HepG2 (cell line): ENCODE data around the gene ETV6.

Source experiments
- ASH2L ChIP-seq: fragments of 300-600, 200-600 bp; sonication (generic); IDR thresholded peaks from 2 replicates; pipeline ENCODE4 v1.7.0; 2017; ENCODE audit warnings: low read depth, mild to moderate bottlenecking, moderate library complexity, mixed read lengths, low read length; ENCODE audit not compliant: insufficient read length
- CEBPB ChIP-seq: IDR thresholded peaks from 2 replicates; pipeline ENCODE4 v1.6.1; 2011; ENCODE audit warnings: low read depth, low read length, improper control_type of control experiment, borderline replicate concordance
- CTCF ChIP-seq: sonication (generic); formaldehyde crosslinking; IDR thresholded peaks from 2 replicates; pipeline ENCODE4 v1.5.0; 2020; ENCODE audit warnings: mild to moderate bottlenecking, missing genetic modification reagents, moderate library complexity
- HOXA7 ChIP-seq: sonication (generic); formaldehyde crosslinking; IDR thresholded peaks from 2 replicates; pipeline ENCODE4 v1.8.1; 2022; ENCODE audit warnings: mild to moderate bottlenecking, missing genetic modification reagents, moderate library complexity
- JUND ChIP-seq: sonication (generic); formaldehyde crosslinking; IDR thresholded peaks from 2 replicates; pipeline ENCODE4 v1.8.0; 2022; ENCODE audit warnings: mild to moderate bottlenecking, missing genetic modification reagents
- MEIS2 ChIP-seq: sonication (generic); formaldehyde crosslinking; IDR thresholded peaks from 2 replicates; pipeline ENCODE4 v1.9.0; 2021; ENCODE audit warnings: mild to moderate bottlenecking, missing genetic modification reagents
- PLRG1 ChIP-seq: fragments of 450-650 bp; conservative IDR thresholded peaks from 2 replicates; pipeline ENCODE4 v1.6.1; 2016
- RFX5 ChIP-seq: IDR thresholded peaks from 2 replicates; pipeline ENCODE4 v1.6.1; 2011; ENCODE audit warnings: low read depth, low read length, improper control_type of control experiment
- ZEB1 ChIP-seq: IDR thresholded peaks from 2 replicates; pipeline ENCODE4 v1.6.1; 2012; ENCODE audit warnings: mild to moderate bottlenecking, low read depth, inconsistent platforms; ENCODE audit not compliant: insufficient replicate concordance
- ZNF253 ChIP-seq: sonication (generic); formaldehyde crosslinking; IDR thresholded peaks from 2 replicates; pipeline ENCODE4 v1.8.0; 2022; ENCODE audit warnings: mild to moderate bottlenecking, missing genetic modification reagents, borderline replicate concordance
- ZNF431 ChIP-seq: sonication (generic); formaldehyde crosslinking; IDR thresholded peaks from 2 replicates; pipeline ENCODE4 v1.9.0; 2022; ENCODE audit warnings: missing genetic modification reagents, low read depth, mild to moderate bottlenecking, borderline replicate concordance
- ZNF567 ChIP-seq: sonication (generic); formaldehyde crosslinking; IDR thresholded peaks from 2 replicates; pipeline ENCODE4 v1.8.1; 2023; ENCODE audit warnings: mild to moderate bottlenecking, missing genetic modification reagents, borderline replicate concordance
- ZNF816 ChIP-seq: sonication (generic); formaldehyde crosslinking; IDR thresholded peaks from 2 replicates; pipeline ENCODE4 v1.8.0; 2022; ENCODE audit warnings: missing genetic modification reagents, mild to moderate bottlenecking, borderline replicate concordance
- ZZZ3 ChIP-seq: sonication (generic); formaldehyde crosslinking; IDR thresholded peaks from 2 replicates; pipeline ENCODE4 v1.4.0; 2020; ENCODE audit warnings: missing genetic modification reagents, mild to moderate bottlenecking, borderline replicate concordance

DNA sequence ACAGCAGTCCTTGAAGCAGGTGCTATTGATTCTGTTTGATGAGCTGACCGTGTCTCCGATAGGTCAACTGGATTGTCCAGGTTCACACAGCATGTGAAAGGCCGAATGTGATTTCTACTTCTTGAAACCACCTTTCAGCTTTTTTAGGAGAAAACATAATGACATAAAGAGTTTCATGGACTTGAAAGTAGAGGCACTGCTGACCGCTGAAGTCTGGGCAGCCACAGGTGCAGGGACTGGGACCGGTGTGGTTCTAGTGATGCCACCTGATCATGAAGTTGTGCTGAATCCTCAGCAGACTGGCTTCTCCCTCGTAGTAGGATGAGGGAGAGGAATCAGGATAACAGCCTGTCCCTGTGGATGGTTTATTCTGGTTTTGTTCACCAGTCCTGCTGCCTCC lies 108.1 kb downstream of the ETV6 start:
- no peak for TF ChIP-seq MEIS2
- TF ChIP-seq ZNF431 (CRISPR knock-in tag) = no peak
- no peak for TF ChIP-seq RFX5
- no peak for TF ChIP-seq ASH2L
- TF ChIP-seq CEBPB = no peak
- no peak for TF ChIP-seq ZNF816 (CRISPR knock-in tag)
- no peak for TF ChIP-seq ZZZ3 (CRISPR knock-in tag)
- no peak for TF ChIP-seq PLRG1
- TF ChIP-seq ZNF253 (CRISPR knock-in tag) = no peak
- TF ChIP-seq JUND = no peak
- TF ChIP-seq CTCF (CRISPR knock-in tag) = no peak
- TF ChIP-seq HOXA7 = no peak
- TF ChIP-seq ZNF567 (CRISPR knock-in tag) = no peak
- no peak for TF ChIP-seq ZEB1
